HG02884 (cell line): ENCODE data around the gene ID2.

ENCODE experiments used
- ATAC-seq: cut with Tn5 transposase; IDR thresholded peaks from one replicate; pipeline ENCODE4 v1.9.1; 2021; ENCODE audit warnings: mild to moderate bottlenecking, moderate library complexity; ENCODE audit not compliant: unreplicated experiment

The ID2 gene

DNA sequence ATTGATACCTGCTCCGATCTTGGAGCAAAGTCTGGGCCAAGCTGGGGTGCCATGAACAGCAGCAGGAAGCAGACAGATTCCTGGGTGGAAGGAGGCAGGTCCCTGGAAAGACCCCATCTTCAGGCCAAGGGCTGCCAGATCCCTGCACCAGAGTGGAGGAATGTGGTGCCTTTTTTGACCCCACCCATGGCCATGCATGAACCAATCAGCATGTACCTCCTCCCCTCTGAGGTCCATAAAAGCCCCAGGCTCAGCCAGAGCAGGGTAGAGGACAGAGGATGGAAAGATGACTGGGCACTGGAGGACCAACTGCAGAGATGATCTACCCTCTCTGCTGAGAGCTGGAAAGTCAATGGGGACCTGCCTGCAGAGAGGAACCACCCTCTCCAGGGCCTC, 34.4 kb upstream of the ID2 start:
- no peak for ATAC-seq

DNA sequence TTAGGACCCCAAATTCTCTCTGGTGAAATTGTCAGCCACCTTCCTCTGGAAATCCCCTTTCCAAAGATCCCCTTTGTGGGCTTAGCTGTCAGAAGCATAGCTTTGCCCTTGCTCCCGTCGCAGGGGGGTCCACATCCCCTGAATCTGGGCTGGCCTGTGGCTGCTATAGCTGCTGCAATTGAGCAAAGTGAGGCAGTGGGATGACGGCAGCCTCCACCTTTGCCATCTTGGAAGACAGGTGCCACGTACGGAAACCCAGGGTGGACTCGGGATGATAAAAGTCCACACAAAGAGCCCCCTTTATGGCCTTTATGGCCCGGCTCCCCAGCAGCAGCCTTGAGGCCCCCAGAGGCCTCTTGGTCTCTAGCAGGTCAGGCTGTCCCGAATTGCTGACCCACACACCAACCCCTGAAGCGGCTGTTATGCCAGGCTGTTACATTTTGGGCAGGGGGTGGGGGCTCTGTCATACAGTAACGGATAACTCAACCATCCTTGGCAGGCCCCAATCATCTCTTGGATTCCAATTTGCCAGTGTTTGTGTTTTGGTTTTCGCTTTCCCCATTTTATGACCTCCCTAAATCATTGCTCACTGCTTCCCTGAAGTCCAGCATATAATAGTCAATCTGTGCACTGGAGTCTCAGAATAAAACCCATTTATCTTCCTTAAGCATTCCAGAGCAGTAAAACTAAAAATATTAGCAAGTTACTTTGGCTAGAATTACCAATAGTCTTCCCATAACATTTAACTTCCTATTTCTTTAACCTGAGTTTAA, 33.2 kb upstream of the ID2 start:
- ATAC-seq: no peak

DNA sequence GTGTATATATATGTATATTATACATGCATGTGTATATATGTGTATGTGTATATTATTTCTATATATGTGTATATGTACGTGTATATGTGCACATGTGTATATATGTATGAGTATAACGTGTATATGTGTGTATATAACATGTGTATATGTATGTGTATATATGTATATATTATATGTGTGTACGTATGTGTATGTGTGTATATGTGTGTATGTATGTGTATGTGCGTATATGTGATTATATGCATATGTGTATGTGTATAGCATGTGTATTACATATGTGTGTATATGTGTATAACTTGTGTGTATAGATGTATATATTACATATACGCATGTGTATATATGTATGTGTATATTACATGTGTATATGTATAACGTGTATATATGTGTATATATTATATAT, 32.1 kb upstream of the ID2 start:
- ATAC-seq: no peak

DNA sequence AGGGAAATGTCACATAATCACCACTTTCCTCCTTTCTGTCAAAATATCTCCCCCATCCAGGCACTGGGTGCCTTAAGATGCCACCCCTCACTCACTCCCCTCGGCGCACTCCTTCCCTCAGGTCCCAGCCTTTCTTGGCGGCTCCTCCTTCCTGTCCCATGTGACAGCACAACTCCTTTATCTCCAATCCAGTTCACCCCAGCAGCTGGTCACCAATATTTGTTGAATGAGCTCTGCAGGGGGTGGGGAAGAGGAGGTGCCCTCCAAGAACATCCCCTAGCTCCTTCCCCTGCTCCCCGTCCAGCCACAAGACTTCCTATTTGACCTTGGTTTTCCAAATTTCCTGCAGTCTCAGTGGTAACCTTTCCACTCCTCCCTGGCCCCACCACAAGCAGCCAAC, 31.6 kb upstream of the ID2 start:
- no peak for ATAC-seq

DNA sequence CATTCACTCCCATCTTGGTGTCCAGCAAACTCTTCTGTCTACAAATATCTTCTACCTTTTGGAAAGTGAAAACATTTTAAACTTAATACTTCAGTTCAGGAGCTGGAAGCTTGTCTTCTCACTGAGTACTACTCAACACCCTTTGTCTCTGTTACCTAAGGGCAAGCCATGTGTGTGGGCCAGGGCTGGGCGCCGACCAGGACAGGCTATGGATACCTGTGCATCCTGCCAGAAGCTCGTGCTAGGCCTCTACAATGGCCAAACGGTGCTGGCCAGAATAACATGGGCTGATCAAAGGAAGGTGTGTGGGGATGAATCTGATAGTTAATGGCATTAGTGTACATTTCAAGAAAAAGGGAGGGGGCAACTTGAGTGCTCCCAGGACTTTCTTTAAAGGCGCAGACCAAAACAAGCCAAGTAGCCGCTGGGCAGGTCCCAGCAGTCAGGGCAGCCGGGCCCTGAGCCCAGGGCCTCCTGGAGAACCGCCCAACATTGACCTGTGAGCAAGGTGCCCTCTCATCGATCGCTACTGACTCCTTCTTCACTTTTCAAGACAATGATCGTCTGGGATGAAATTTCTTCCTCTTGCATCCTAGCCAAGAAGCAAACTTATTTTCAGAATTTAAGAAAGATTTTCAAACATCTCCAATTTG, 29.0 kb upstream of the ID2 start:
- ATAC-seq: no peak

DNA sequence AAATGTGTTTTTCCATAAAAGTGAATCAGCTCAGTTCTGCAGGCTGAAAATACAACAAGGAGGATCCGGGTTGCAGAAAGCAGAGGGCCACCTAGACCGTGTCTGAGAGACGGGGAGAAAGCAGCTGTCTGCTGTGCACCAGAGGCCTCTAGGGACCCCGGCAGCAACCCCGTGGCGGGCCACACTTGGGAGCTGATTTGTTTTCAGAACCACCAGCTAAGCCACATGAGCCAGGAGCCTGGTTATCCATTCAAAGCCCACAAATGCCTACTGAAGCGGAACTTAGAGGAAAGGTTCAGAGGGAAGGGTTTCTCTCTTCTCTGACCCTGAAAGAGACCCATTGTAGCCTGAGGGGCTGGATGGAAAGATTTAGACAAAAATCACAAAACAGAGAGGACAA, 28.4 kb upstream of the ID2 start:
- ATAC-seq: no peak

DNA sequence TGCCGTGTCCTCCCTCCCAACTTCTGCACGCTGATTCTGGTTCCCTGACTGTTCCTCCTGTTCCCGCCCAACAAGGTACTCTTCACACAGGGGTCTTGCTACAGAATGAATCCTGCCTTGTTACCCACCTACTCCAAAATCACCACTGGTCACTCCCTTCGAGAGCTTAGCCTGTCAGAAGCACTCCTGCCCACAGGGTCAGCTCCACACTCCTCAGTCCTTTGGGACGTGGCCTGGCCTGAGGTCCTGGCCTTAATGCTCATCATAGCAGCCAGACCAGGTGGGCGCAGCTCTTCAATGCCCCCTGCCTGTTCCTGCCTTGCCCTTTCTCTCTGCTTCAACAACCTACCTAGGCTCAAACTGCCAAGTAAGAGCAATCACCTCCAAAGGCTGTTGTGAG, 27.8 kb upstream of the ID2 start:
- ATAC-seq: no peak

DNA sequence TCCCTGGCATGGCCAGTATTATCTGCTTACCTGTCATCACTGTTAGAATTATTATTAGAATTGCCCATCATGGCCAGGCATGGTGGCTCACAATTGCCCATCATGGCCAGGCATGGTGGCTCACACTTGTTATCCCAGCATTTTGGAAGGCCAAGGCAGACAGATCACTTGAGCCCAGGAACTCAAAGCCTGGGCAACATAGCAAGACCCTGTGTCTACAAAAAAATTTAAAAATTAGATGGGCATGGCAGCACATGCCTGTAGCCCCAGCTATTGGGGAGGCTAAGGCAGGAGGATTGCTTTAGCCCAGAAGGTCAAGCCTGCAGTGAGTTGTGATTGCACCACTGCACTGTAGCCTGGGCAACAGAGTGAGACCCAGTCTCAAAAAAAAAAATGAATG, 27.4 kb upstream of the ID2 start:
- no peak for ATAC-seq

DNA sequence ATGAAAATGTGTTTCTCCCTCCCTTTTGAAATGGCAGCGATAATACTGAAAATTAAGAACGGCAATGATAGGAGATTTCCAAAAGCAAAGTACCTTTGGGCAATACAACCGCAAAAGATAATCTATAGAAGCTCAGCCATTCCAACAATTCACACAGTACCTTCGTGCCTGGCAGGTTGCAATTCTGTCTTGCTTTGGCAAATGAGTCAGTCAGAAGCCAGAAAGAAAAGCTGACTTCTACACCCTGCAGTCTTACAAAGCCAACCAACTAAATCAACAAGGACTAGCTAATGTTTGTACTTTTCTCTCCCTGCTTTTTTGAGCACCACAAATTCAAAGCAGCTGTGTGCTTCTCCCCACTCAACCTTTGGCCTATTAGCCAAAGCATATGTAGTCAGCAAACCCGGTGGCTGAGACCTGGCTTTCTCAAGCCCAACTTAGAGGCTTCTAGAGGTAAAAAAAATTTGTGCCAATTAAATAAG, 25.7 kb upstream of the ID2 start:
- ATAC-seq: no peak

DNA sequence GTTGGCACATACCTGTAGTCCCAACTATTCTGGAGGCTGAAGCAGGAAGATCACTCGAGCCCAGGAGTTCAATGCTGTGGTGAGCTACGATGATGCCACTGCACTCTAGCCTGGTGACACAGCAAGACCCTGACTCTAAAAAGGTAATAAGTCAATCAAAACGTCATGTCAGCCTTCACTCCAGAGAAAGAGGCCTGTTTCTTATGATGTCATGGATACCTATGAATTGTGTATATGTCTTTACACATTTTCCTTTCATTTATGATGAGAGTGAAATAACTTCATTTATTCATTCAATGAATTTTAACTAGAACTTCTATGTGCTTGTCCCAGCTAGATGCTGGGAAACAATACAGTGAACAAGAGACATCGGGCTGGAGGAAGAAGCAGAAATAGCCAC, 25.0 kb upstream of the ID2 start:
- no peak for ATAC-seq

DNA sequence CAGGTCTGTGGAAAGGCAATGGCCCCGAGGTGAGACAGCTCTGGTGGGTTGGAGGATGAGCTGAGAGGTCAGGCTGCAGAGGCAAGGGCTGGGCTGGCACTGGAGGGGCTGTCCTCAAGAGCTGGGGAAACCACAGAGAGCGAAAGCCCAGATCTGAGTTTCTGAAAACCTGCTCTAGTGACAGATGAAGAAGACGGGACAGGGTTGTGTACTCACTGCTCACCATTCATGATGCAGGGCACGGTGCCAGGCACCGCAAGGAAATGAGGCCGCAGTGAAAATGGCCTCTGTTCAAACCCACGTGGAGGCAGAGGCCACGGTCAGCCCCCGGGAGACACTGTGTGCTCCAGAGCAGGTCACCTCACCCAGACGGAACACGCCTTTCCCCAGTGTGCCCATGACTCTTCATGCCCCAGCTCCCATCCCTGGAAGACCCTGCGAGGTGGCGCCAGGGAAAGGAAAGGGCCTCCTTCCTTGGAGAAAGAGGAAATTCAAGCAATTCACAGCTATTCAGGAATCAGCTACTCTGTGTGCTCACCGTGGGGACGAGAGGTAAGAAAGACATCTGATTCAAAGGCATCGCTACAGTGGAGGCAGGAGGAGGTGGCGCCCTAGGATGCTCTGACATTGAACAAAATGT, 24.3 kb upstream of the ID2 start:
- ATAC-seq: peak; percentile 52

DNA sequence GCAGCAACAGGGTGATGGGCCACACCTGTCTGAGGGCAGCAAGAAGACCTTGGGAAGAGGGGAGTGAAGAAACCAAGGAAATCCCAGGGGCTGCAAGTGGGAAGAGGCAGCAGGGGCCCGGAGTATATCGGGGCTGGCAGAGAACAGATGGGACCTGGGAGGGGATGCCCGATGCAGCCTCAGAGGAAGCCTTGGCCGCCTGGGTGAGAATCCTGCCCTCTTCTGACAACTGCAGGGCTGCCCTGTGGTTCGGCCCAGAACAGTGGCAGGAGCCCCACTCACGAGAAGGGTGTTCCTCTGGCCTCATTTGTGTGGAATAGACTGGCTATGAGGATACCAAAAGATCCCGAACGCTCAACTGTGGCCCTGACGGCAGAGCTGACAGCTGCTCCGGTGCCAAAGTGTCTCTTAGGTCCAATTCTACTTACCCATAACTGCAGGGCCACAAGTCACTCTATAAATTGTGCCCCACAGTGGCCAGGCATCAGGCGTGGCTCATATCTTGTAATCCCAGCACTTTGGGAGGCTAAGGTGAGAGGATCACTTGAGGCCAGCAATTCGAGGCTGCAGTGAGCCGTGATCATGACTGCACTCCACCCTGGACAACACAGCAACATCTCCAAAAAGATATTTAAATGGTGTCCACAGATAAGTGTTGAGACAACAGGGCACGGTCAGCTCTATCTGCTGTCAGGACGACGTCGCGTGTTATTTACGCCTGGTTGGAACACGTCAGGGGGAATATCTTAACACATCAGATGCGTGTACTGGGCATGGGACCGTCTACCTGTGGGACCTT, 23.6 kb upstream of the ID2 start:
- no peak for ATAC-seq

DNA sequence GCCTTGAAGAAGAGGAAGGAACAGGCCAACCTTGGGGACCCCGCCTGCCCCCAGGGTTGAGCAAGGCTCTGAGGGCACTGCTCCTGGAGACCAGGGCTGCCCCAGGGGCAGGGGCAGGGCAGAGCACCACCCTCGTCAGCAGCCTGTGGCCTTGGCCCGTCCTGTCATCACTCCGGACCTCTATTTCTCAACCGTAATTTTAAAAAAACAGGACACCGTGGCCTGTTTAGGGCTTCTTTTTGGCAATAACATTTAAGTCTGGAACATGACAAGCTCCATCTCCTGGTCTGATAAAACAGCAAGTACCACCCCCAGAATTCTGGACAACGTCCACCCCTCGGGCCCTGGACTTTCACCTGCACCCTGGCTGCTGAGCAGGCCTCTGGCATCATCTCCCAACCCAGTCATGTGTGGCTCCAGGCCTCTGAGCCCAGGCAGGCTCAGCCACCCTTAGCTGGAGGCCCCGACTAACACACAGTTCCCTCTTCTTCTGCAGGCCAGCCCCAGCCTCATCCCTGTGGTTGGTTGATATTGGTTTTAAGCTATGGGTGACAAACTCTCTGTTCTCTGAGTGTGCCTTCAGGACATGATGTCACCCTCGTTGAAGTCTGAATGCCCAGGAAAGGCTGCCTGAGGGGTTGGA, 22.6 kb upstream of the ID2 start:
- no peak for ATAC-seq

DNA sequence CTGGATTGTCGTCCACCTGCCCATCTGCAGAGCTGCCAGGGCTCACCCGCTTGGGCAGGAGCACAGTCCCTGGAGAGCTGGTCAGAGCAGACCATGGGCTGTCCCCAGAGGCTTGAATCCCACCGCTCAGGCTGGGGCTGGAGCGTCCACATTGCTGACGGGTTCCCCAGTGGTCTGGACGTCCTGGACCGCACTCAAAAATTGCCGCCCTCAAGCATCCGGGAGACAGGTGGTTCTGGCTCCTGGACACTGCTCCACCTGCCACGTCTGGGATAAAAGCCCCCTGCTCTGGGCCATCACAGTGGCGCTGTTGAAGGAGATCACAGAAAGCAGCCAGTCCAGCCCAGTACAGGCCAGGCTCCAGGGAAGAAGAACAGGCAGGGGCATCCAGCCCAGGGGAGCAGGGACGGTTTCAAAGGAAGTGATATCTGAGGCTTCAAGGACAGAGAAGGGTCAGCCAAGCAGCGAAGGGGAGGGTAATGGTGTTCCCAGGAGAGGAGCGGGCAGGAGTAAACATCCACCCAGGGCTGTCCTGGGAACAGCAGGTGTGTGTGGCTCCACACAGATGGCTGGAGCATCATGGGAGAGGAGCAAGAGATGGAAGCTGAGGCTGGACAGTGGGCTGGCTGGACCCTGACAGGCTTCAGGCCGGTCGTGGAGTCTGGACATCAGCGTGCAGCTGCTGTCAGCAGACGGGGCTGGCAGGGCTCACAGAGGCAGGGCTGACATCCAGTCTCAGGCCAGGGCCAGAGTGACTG, 21.9 kb upstream of the ID2 start:
- no peak for ATAC-seq

DNA sequence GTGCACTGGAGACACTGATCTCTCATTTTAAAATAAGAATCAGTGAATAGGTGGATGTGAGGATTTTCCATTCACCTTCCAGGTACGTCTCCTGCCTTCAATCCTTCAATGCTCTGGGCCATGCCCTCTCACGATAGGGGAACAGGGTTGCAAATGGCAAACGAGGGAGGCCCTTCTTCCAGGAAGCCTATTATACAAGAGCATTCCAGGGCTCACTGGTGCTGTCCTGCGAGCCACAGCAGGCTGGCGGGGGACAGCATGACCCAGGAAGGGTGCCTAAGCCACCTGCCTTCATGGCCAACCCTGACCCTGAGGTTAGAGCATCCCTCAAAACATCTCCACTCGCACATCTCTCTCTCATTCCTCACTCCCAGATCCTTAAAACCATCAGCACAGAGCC, 20.6 kb upstream of the ID2 start:
- ATAC-seq: no peak

DNA sequence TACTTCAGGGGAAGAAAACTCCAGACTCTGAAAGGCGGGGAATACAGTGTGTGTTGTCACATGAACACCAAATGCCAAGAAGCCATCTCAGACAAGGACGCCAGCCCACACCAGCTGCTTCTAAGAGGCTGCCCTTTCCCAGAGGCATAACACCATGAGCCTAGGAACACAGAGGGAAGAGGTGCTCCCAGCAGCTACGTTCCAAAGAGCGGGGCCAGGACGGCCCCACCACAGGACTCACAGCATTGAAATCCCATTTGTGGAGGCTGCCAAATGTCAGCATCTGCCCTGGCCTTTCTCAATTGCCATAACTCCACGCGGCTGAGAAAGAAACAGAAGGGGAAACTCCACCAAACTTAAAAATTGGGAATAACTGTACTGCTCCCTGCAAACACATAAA, 20.1 kb upstream of the ID2 start:
- no peak for ATAC-seq

DNA sequence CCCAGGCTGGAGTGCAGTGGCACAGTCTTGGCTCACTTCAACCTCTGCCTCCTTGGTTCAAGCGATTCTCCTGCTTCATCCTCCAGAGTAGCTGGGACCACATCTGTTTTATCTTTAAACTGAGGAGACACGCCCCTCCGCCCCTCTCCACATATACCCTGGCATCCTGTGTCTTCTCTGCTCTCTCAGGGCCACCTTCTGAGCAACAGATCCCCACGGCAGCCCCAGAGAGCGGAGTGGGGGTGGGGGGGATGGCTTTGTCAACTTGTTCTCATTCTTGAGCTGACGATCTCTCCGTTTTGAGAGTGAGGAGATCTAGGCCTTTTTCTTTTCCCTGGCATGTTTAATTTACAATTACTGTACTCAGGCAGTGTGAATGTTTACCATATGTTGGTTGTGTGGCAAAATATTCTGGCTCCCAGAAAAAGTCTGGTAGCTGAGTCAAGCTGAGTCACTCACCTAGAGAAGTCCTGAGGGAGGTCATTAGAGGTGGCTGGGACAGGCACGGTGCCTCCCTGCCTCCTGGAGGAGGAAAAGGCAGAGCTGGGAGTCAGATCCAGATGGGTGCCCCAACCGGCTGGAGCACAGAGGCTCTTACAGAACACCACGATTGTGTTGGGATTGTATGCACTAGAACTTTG, 19.5 kb upstream of the ID2 start:
- ATAC-seq: no peak

DNA sequence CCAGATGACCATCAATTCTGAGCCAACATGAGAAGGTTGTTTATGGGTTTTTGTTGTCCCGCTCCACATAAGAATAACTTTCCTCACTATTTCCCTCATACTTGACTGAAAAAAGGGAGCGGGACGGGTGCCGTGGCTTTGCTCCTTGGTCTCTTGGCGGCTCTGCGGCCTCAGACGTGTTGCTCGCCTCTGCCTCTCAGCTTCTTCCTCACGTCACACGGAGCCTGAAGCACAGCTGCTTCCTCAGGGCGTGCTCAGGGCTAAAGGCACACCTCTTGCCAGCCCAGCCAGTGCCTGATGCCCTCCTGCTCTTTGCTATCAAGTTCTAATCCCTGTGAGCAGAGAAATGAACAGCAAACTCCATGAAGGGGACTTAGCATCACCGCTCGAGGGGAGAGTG, 17.9 kb upstream of the ID2 start:
- no peak for ATAC-seq

DNA sequence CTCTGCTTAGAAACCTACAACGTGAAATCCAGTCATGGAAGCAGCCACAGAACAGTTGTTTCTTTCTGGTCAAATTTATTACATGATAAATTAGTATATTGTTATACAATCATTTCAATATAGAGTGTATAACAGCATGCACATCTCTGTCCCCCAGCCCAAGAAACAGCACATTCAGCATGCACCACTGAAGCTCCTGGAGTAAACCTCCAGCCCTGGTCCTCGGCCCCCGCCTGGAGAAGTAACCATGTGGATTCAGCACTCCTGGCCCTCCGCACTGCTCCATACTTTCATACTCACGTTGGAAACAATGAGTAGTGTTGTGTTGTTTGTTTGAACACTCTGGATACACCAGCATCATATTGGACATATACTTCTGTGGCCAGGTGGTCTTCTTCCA, 15.3 kb upstream of the ID2 start:
- ATAC-seq: no peak
